HCT116 (cell line): ENCODE results near the gene ADARB2. TPM values are rescaled to one million over a fixed set of nuclear protein-coding genes. Genes with fewer than 3 reads are reported as not detected.

Source experiments
- ATAC-seq: fragments of 200-7000 bp; cut with Tn5 transposase; 2 replicates; pipeline ENCODE4 v1.9.1; 2020; ENCODE audit warnings: mild to moderate bottlenecking, moderate library complexity
- BruUV-seq: library from RNA; stranded (reverse); fragments of 400-500 nt; replicated peaks from 2 replicates; lab custom pipeline; 2021; lab: Mats Ljungman, UMichigan
- CTCF ChIA-PET: fragments of 300-600 bp; sonication (Branson Sonifier 250); formaldehyde crosslinking; loops from one replicate; lab custom pipeline; 2021; ENCODE audit warnings: antibody characterized with exemption; lab: Charles Lee
- POLR2A ChIA-PET: fragments of 300-600, 350-600 bp; sonication (Branson Sonifier 250); formaldehyde crosslinking; loops from one replicate; lab custom pipeline; 2021; ENCODE audit warnings: antibody characterized with exemption; lab: Charles Lee
- RAD21 ChIA-PET, 2 experiments: fragments of 300-600 bp; sonication (Branson Sonifier 250); formaldehyde crosslinking; loops; one replicate each; lab custom pipeline; 2023; ENCODE audit warnings: low total read pairs in 2 of 2; ENCODE audit not compliant: uncharacterized antibody in 2 of 2, unreplicated experiment in 2 of 2, low non-redundant PET in 1 of 2; lab: Charles Lee
- DNase-seq: peaks from one replicate; pipeline ENCODE4 v3.0.0-alpha.2; 2010; ENCODE audit warnings: low read depth, low spot score
- H2AFZ ChIP-seq: fragments of 200-600 bp; shearing (Covaris generic), sonication (generic); 2 replicates; pipeline ENCODE4 v1.6.1; 2017; ENCODE audit warnings: low read depth, mixed run types, mixed read lengths, antibody characterized with exemption, low read length; ENCODE audit not compliant: poor library complexity, severe bottlenecking
- H3K27ac ChIP-seq: 2 replicates; pipeline ENCODE4 v1.5.1; 2012; ENCODE audit warnings: low read depth, low read length
- H3K27me3 ChIP-seq: fragments of 200-600 bp; sonication (generic); 2 replicates; pipeline ENCODE4 v1.6.1; 2016; ENCODE audit warnings: mixed run types, low read length, mixed read lengths; ENCODE audit not compliant: insufficient read depth
- H3K36me3 ChIP-seq, 2 experiments: fragments of 200-500 bp in 1 of 2; fragments of 200-600 bp in 1 of 2; sonication (Bioruptor generic) in 1 of 2; sonication (generic) in 1 of 2; 2 replicates each; pipeline versions ENCODE4 v1.5.1 to v1.6.1; 2014 to 2016; ENCODE audit warnings: low read length in 2 of 2, inconsistent platforms in 1 of 2, mixed read lengths in 1 of 2, mixed run types in 1 of 2; ENCODE audit not compliant: insufficient read depth in 2 of 2, control insufficient read depth in 1 of 2
- H3K4me1 ChIP-seq, 2 experiments: fragments of 200-600 bp in 1 of 2; sonication (generic) in 1 of 2; 2 replicates each; pipeline versions ENCODE4 v1.5.1 to v1.6.1; 2012 to 2017; ENCODE audit warnings: low read length in 2 of 2, inconsistent platforms in 1 of 2, mild to moderate bottlenecking in 1 of 2, mixed read lengths in 1 of 2, mixed run types in 1 of 2, moderate library complexity in 1 of 2; ENCODE audit not compliant: insufficient read depth in 2 of 2, control insufficient read depth in 1 of 2
- H3K4me2 ChIP-seq: fragments of 200-600 bp; sonication (generic); 2 replicates; pipeline ENCODE4 v1.6.1; 2017; ENCODE audit warnings: mixed run types, low read length, mixed read lengths
- H3K4me3 ChIP-seq, 2 experiments: fragments of 200-600 bp in 1 of 2; sonication (generic) in 1 of 2; replicated peaks in 1 of 2; 2 replicates each; pipeline ENCODE4 v1.5.1; 2011 to 2016; ENCODE audit warnings: low read length in 2 of 2, control low read depth in 1 of 2, low read depth in 1 of 2, mild to moderate bottlenecking in 1 of 2, mixed read lengths in 1 of 2, mixed run types in 1 of 2
- H3K79me2 ChIP-seq: fragments of 200-600 bp; sonication (generic); 2 replicates; pipeline ENCODE4 v1.6.1; 2017; ENCODE audit warnings: mild to moderate bottlenecking, mixed run types, low read length, moderate library complexity, mixed read lengths; ENCODE audit not compliant: insufficient read depth
- H3K9ac ChIP-seq: fragments of 200-600 bp; sonication (generic); 2 replicates; pipeline ENCODE4 v1.6.1; 2016; ENCODE audit warnings: low read length, mixed read lengths
- H3K9me2 ChIP-seq: fragments of 200-600 bp; sonication (generic), shearing (Covaris generic); 2 replicates; pipeline ENCODE4 v1.6.1; 2017; ENCODE audit warnings: mixed run types, mild to moderate bottlenecking, moderate library complexity; ENCODE audit not compliant: insufficient read depth
- H3K9me3 ChIP-seq, 2 experiments: fragments of 200-500 bp in 1 of 2; fragments of 200-600 bp in 1 of 2; sonication (Bioruptor generic) in 1 of 2; sonication (generic) in 1 of 2; 2 replicates each; pipeline ENCODE4 v1.6.1; 2014 to 2017; ENCODE audit warnings: low read length in 2 of 2, mixed read lengths in 2 of 2, inconsistent platforms in 1 of 2, low read depth in 1 of 2, mild to moderate bottlenecking in 1 of 2, mixed run types in 1 of 2, moderate library complexity in 1 of 2; ENCODE audit not compliant: control insufficient read depth in 1 of 2, insufficient read depth in 1 of 2
- H4K20me1 ChIP-seq: fragments of 200-600 bp; sonication (generic), shearing (Covaris generic); 2 replicates; pipeline ENCODE4 v1.6.1; 2017; ENCODE audit warnings: mixed run types, mild to moderate bottlenecking, moderate library complexity; ENCODE audit not compliant: insufficient read depth
- CBX3 ChIP-seq: IDR thresholded peaks from 2 replicates; pipeline ENCODE4 v1.6.1; 2012; ENCODE audit warnings: low read depth
- CEBPB ChIP-seq: IDR thresholded peaks from 2 replicates; pipeline ENCODE4 v1.6.1; 2012; ENCODE audit warnings: low read depth
- EGR1 ChIP-seq: IDR thresholded peaks from 2 replicates; pipeline ENCODE4 v1.6.1; 2012; ENCODE audit warnings: low read depth
- ELF1 ChIP-seq: IDR thresholded peaks from 2 replicates; pipeline ENCODE4 v1.6.1; 2012; ENCODE audit warnings: low read depth, borderline replicate concordance
- FOSL1 ChIP-seq: IDR thresholded peaks from 2 replicates; pipeline ENCODE4 v1.6.1; 2012; ENCODE audit warnings: low read depth
- RAD21 ChIP-seq: IDR thresholded peaks from 2 replicates; pipeline ENCODE4 v1.6.1; 2012; ENCODE audit warnings: low read depth, mild to moderate bottlenecking
- SRF ChIP-seq: IDR thresholded peaks from 2 replicates; pipeline ENCODE4 v1.6.1; 2012; ENCODE audit warnings: low read depth
- TCF7L2 ChIP-seq: IDR thresholded peaks from 2 replicates; pipeline ENCODE4 v1.7.0; 2011; ENCODE audit warnings: borderline replicate concordance, inconsistent platforms; ENCODE audit not compliant: insufficient read depth, insufficient read length; ENCODE audit errors: extremely low read depth
- ZNF274 ChIP-seq: fragments of 200-500 bp; sonication (Bioruptor generic); IDR thresholded peaks from 2 replicates; pipeline ENCODE4 v1.6.1; 2014; ENCODE audit warnings: mild to moderate bottlenecking, low read depth, low read length, inconsistent platforms
- intact Hi-C: fragments of 100-400 bp; cut with micrococcal nuclease; formaldehyde crosslinking; loops from 2 replicates; pipeline ENCODE4 v1.10.0; 2022
- total RNA-seq: library from RNA; stranded (reverse); gene quantifications from one replicate; pipeline ENCODE4 v1.2.1, GENCODE V29; 2021; ENCODE audit not compliant: unreplicated experiment
- TF ChIP-seq, protein P1 (sequence below): IDR thresholded peaks from 2 replicates; pipeline ENCODE4 v1.6.1; 2012
- TF ChIP-seq, protein P2 (sequence below), 3 experiments: fragments of 200-600 bp in 1 of 3; sonication (generic) in 1 of 3; IDR thresholded peaks in 2 of 3; conservative IDR thresholded peaks in 1 of 3; 2 replicates each; pipeline ENCODE4 v1.5.1; 2012 to 2017; ENCODE audit warnings: low read depth in 2 of 3, low read length in 2 of 3, antibody characterized with exemption in 1 of 3, borderline replicate concordance in 1 of 3, control low read depth in 1 of 3, mild to moderate bottlenecking in 1 of 3, mixed read lengths in 1 of 3, mixed run types in 1 of 3, moderate library complexity in 1 of 3; ENCODE audit not compliant: insufficient read depth in 1 of 3
- TF ChIP-seq, protein P3 (sequence below): IDR thresholded peaks from 2 replicates; pipeline ENCODE4 v1.6.1; 2012; ENCODE audit warnings: low read depth

The ADARB2 gene
- total RNA-seq, 1 experiment from 2014 or later, result not detected

DNA sequence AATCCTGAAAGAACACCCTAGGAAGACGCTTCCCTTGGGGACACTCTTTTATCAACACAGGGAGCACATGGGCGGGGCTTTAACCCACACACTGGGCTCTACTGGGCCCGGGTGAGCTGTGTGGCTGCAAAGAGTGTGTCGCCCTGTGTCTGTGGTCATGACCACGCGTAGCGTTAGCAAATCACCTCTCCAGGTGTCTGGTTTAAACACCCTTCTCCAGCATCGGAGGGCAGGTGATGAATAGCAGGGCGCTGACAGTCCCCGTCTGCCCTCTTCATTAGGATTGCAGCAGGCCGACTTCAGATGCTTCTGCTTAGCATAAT lies 127.7 kb downstream of the ADARB2 start:
- Histone ChIP-seq H3K4me2 (no peak overlapping the region), H3K9ac (no peak overlapping the region), H3K27me3 (peaks cover 35% of the 10 kb centered on the region; the same call in 1 of the 2 replicates), H3K4me1 (no peaks in the 10 kb centered on the region), H3K36me3 (no peaks in the 10 kb centered on the region), H3K27ac (no peak overlapping the region), H4K20me1 (no peaks in the 10 kb centered on the region), H3K9me3 (no peaks in the 10 kb centered on the region), H3K9me2 (no peaks in the 10 kb centered on the region), H3K79me2 (no peaks in the 10 kb centered on the region), H2AFZ (no peak overlapping the region), H3K4me3 (no peak overlapping the region)
- intact Hi-C loops, result no loop called here
- RAD21 ChIA-PET, result no interaction called here
- CTCF ChIA-PET, result no interaction called here
- no peak for ATAC-seq
- no TSS peak for BruUV-seq
- DNase-seq, result no peak
- POLR2A ChIA-PET, result no interaction called here
- no peak for TF ChIP-seq CEBPB
- TF ChIP-seq, protein P1, sequence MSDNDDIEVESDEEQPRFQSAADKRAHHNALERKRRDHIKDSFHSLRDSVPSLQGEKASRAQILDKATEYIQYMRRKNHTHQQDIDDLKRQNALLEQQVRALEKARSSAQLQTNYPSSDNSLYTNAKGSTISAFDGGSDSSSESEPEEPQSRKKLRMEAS, result no peak
- TF ChIP-seq FOSL1, result no peak
- no peak for TF ChIP-seq ELF1
- TF ChIP-seq RAD21, result no peak
- no peak for TF ChIP-seq ZNF274
- no peak for TF ChIP-seq EGR1
- TF ChIP-seq, protein P2, sequence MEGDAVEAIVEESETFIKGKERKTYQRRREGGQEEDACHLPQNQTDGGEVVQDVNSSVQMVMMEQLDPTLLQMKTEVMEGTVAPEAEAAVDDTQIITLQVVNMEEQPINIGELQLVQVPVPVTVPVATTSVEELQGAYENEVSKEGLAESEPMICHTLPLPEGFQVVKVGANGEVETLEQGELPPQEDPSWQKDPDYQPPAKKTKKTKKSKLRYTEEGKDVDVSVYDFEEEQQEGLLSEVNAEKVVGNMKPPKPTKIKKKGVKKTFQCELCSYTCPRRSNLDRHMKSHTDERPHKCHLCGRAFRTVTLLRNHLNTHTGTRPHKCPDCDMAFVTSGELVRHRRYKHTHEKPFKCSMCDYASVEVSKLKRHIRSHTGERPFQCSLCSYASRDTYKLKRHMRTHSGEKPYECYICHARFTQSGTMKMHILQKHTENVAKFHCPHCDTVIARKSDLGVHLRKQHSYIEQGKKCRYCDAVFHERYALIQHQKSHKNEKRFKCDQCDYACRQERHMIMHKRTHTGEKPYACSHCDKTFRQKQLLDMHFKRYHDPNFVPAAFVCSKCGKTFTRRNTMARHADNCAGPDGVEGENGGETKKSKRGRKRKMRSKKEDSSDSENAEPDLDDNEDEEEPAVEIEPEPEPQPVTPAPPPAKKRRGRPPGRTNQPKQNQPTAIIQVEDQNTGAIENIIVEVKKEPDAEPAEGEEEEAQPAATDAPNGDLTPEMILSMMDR (IDR thresholded peaks at IDR 0.05 in 2 of 3, conservative IDR thresholded peaks at IDR 0.05 in 1 of 3; ENCODE audit: borderline replicate concordance in 1 of 3, insufficient read depth in 1 of 3, low read depth in 2 of 3, low read length in 2 of 3), result no peak
- TF ChIP-seq SRF, result no peak
- no peak for TF ChIP-seq TCF7L2
- no peak for TF ChIP-seq CBX3
- TF ChIP-seq, protein P3, sequence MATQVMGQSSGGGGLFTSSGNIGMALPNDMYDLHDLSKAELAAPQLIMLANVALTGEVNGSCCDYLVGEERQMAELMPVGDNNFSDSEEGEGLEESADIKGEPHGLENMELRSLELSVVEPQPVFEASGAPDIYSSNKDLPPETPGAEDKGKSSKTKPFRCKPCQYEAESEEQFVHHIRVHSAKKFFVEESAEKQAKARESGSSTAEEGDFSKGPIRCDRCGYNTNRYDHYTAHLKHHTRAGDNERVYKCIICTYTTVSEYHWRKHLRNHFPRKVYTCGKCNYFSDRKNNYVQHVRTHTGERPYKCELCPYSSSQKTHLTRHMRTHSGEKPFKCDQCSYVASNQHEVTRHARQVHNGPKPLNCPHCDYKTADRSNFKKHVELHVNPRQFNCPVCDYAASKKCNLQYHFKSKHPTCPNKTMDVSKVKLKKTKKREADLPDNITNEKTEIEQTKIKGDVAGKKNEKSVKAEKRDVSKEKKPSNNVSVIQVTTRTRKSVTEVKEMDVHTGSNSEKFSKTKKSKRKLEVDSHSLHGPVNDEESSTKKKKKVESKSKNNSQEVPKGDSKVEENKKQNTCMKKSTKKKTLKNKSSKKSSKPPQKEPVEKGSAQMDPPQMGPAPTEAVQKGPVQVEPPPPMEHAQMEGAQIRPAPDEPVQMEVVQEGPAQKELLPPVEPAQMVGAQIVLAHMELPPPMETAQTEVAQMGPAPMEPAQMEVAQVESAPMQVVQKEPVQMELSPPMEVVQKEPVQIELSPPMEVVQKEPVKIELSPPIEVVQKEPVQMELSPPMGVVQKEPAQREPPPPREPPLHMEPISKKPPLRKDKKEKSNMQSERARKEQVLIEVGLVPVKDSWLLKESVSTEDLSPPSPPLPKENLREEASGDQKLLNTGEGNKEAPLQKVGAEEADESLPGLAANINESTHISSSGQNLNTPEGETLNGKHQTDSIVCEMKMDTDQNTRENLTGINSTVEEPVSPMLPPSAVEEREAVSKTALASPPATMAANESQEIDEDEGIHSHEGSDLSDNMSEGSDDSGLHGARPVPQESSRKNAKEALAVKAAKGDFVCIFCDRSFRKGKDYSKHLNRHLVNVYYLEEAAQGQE, result no peak
